Measurements from ENCODE around the gene PTPRN2. TPM values are rescaled to one million over a fixed set of nuclear protein-coding genes. Genes with fewer than 3 reads are reported as not detected.

The PTPRN2 gene
- total RNA-seq, 1 experiment from 2014 or later = 2.1 TPM

GRCh38 chr7:157856873-157857577 is 730.6 kb downstream of the PTPRN2 start:
- Histone ChIP-seq H3K9me2 (ENCODE audit: insufficient read depth) (no peaks in the 10 kb centered on the region), H3K4me2 (ENCODE audit: low read length) (no peak overlapping the region), H3K27me3 (ENCODE audit: insufficient read depth, low read length) (no peaks in the 10 kb centered on the region), H2AFZ (ENCODE audit: low read depth, low read length, poor library complexity, severe bottlenecking) (no peak overlapping the region), H3K27ac (ENCODE audit: low read depth, low read length) (no peak overlapping the region), H3K9me3 (ENCODE audit: control insufficient read depth in 1 of 2, insufficient read depth in 1 of 2, low read depth in 1 of 2, low read length in 2 of 2) (no peaks in the 10 kb centered on the region), H4K20me1 (ENCODE audit: insufficient read depth) (no peaks in the 10 kb centered on the region), H3K79me2 (ENCODE audit: insufficient read depth, low read length) (no peaks in the 10 kb centered on the region), H3K4me3 (replicated peaks in 1 of 2; ENCODE audit: low read depth in 1 of 2, low read length in 2 of 2) (no peak overlapping the region), H3K4me1 (ENCODE audit: control insufficient read depth in 1 of 2, insufficient read depth in 2 of 2, low read length in 2 of 2) (peaks cover 0 to 1% of the 10 kb centered on the region in 2 experiments; a peak in 2 of 4 replicates), H3K9ac (ENCODE audit: low read length) (no peak overlapping the region), H3K36me3 (ENCODE audit: control insufficient read depth in 1 of 2, insufficient read depth in 2 of 2, low read length in 2 of 2) (no peaks in the 10 kb centered on the region)
- no peak for DNase-seq (ENCODE audit: low read depth, low spot score)
- intact Hi-C loops (cut with micrococcal nuclease) = no loop called here
- ChIA-PET POLR2A (no interaction called here), CTCF (no interaction called here), RAD21 (ENCODE audit: low non-redundant PET in 1 of 2, low total read pairs in 2 of 2, uncharacterized antibody in 2 of 2, unreplicated experiment in 2 of 2) (no interaction called here)
- TF ChIP-seq SIN3A (IDR thresholded peaks at IDR 0.05; ENCODE audit: low read depth) (no peak), ATF3 (IDR thresholded peaks at IDR 0.05) (no peak), ZFX (IDR thresholded peaks at IDR 0.05) (no peak), EGR1 (IDR thresholded peaks at IDR 0.05; ENCODE audit: low read depth) (no peak), CBX3 (IDR thresholded peaks at IDR 0.05; ENCODE audit: low read depth) (no peak), ELF1 (IDR thresholded peaks at IDR 0.05; ENCODE audit: borderline replicate concordance, low read depth) (no peak)
- ATAC-seq = no peak
- no TSS peak for BruUV-seq (replicated peaks)

DNA sequence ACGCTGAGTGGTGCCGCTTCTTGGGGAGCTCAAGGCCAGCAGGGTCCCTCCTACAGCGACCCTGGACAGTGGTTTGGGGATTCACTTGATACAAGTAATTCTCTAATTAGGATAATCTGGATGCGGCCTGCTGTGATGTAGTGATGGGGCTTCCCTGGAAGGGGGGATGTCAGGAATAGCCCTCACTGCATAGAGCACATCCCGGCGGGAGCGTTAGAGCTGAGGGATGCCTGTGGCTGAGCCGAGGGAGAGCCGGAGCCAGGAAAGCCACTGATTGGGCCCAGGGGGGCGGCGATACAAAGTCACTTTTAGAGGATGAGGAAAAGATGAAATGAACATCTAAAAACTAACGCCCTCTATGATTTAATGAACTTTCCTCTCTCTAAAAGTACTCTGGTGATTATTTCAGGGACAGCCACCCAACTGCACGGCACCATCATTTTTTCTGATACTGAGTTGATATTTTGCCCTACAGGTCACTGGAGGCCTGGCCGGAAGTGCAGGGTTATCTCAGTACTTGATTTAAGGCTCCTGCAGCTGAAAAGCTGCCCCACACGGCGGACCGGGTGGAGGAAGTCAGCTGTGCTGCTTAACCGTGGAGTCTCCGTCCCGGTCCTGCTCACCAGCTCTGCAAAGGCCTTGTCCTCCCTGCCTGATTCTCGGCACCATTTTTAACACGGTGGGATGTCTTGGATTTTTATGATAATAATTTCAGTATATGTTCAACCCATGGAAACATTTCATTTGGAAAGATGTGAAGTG is 732.0 kb downstream of the PTPRN2 start:
- TF ChIP-seq EGR1 (IDR thresholded peaks at IDR 0.05; ENCODE audit: low read depth) (no peak), FOSL1 (IDR thresholded peaks at IDR 0.05; ENCODE audit: low read depth) (no peak), CTCF (IDR thresholded peaks at IDR 0.05 in 2 of 3, conservative IDR thresholded peaks at IDR 0.05 in 1 of 3; ENCODE audit: borderline replicate concordance in 1 of 3, insufficient read depth in 1 of 3, low read depth in 2 of 3, low read length in 2 of 3) (no peak), POLR2AphosphoS5 (IDR thresholded peaks at IDR 0.05; ENCODE audit: low read depth, low read length) (no peak), EZH2phosphoT487 (IDR thresholded peaks at IDR 0.05; ENCODE audit: borderline replicate concordance) (no peak)
- no peak for ATAC-seq
- Histone ChIP-seq H3K27ac (ENCODE audit: low read depth, low read length) (no peak overlapping the region), H3K79me2 (ENCODE audit: insufficient read depth, low read length) (no peaks in the 10 kb centered on the region), H3K4me2 (ENCODE audit: low read length) (no peak overlapping the region), H3K4me1 (ENCODE audit: control insufficient read depth in 1 of 2, insufficient read depth in 2 of 2, low read length in 2 of 2) (peaks cover 0 to 11% of the 10 kb centered on the region in 2 experiments; a peak in 2 of 4 replicates), H3K36me3 (ENCODE audit: control insufficient read depth in 1 of 2, insufficient read depth in 2 of 2, low read length in 2 of 2) (no peaks in the 10 kb centered on the region), H3K9me3 (ENCODE audit: control insufficient read depth in 1 of 2, insufficient read depth in 1 of 2, low read depth in 1 of 2, low read length in 2 of 2) (no peaks in the 10 kb centered on the region), H3K9me2 (ENCODE audit: insufficient read depth) (no peaks in the 10 kb centered on the region), H2AFZ (ENCODE audit: low read depth, low read length, poor library complexity, severe bottlenecking) (no peak overlapping the region), H3K27me3 (ENCODE audit: insufficient read depth, low read length) (no peaks in the 10 kb centered on the region), H3K4me3 (replicated peaks in 1 of 2; ENCODE audit: low read depth in 1 of 2, low read length in 2 of 2) (no peak overlapping the region), H4K20me1 (ENCODE audit: insufficient read depth) (no peaks in the 10 kb centered on the region), H3K9ac (ENCODE audit: low read length) (no peak overlapping the region)
- no TSS peak for BruUV-seq (replicated peaks)
- intact Hi-C loops (cut with micrococcal nuclease) = no loop called here
- DNase-seq (ENCODE audit: low read depth, low spot score) = no peak
- POLR2A ChIA-PET = no interaction called here
- CTCF ChIA-PET = no interaction called here
- RAD21 ChIA-PET (ENCODE audit: low non-redundant PET in 1 of 2, low total read pairs in 2 of 2, uncharacterized antibody in 2 of 2, unreplicated experiment in 2 of 2) = no interaction called here
